Small intestine (tissue), 7 donors: ENCODE results near the gene ZNF586. TPM values are rescaled to one million over a fixed set of nuclear protein-coding genes. Genes with fewer than 3 reads are reported as not detected.
"Not testable (repeated sequence)": the region's sequence is repeated elsewhere in the genome, so short reads cannot be mapped to it uniquely, and the experiment has no call there.

Experiments used
- DNase-seq, 2 donors: peaks; one replicate each; pipeline versions ENCODE4 v3.0.0 to v3.0.0-alpha.2; 2013
- FAIRE-seq: peaks from 2 replicates; lab custom pipeline; 2012; peaks lifted over from hg19 to GRCh38; lab: Jason Lieb, UNC
- H3K27ac ChIP-seq, 3 donors: one replicate each; pipeline ENCODE4 v1.5.1; 2013; ENCODE audit warnings: low read length in 2 of 3, mild to moderate bottlenecking in 2 of 3, control low read depth in 1 of 3, inconsistent platforms in 1 of 3, low read depth in 1 of 3, moderate library complexity in 1 of 3
- H3K27me3 ChIP-seq, 3 donors: one replicate each; pipeline ENCODE4 v1.6.1; 2013; ENCODE audit warnings: low read length in 3 of 3, inconsistent platforms in 1 of 3; ENCODE audit not compliant: control insufficient read depth in 3 of 3, insufficient read depth in 3 of 3
- H3K36me3 ChIP-seq, 3 donors: one replicate each; pipeline ENCODE4 v1.6.1; 2013; ENCODE audit warnings: low read length in 3 of 3, inconsistent platforms in 1 of 3, low read depth in 1 of 3, mild to moderate bottlenecking in 1 of 3, moderate library complexity in 1 of 3; ENCODE audit not compliant: control insufficient read depth in 3 of 3, insufficient read depth in 2 of 3
- H3K4me1 ChIP-seq, 3 donors: one replicate each; pipeline ENCODE4 v1.6.1; 2013; ENCODE audit warnings: low read length in 2 of 3, inconsistent platforms in 1 of 3, low read depth in 1 of 3, mild to moderate bottlenecking in 1 of 3, moderate library complexity in 1 of 3; ENCODE audit not compliant: control insufficient read depth in 3 of 3, insufficient read depth in 2 of 3
- H3K4me3 ChIP-seq, 3 donors: one replicate each; pipeline ENCODE4 v1.5.1; 2013; ENCODE audit warnings: low read length in 3 of 3, control low read depth in 1 of 3, inconsistent platforms in 1 of 3, low read depth in 1 of 3, mild to moderate bottlenecking in 1 of 3, moderate library complexity in 1 of 3
- H3K9me3 ChIP-seq, 2 donors: one replicate each; pipeline ENCODE4 v1.6.1; 2013; ENCODE audit warnings: low read depth in 1 of 2, low read length in 1 of 2; ENCODE audit not compliant: control insufficient read depth in 2 of 2, insufficient read depth in 1 of 2
- WGBS, 3 donors: extraction: QIAGEN DNeasy Blood & Tissue Kit; methylation state at CpG; one replicate each; pipeline ENCODE4 v1.1.7; 2013; 5-methylcytosine and 5-hydroxymethylcytosine counted together
- polyA plus RNA-seq, 4 donors: library from polyadenylated mRNA; stranded (reverse) in 3 of 4; unstranded in 1 of 4; fragments of 200-250 nt in 3 of 4; fragments of 120-200 nt in 1 of 4; gene quantifications; one replicate each; pipeline versions ENCODE4 v1.2.1 to v1.2.3, GENCODE V29; 2013
- donor health status: healthy with polysubstance abuse.
- donor health status: control.
- donor health status: control.
- donor health status: Bipolar disorder and iron deficiency.
- donor health status: healthy.

Gene ZNF586
- polyA plus RNA-seq, 4 donors, result 6.2 to 20.4 (median 8.0) TPM

- Histone ChIP-seq H3K4me3 (no peak overlapping the region), H3K27ac (no peak overlapping the region), H3K27me3 (no peaks in the 10 kb centered on the region), H3K9me3 (peaks cover 0 to 76% of the 10 kb centered on the region in 2 donors), H3K36me3 (peaks cover 32 to 49% (median 46%) of the 10 kb centered on the region in 3 donors), H3K4me1 (no peaks in the 10 kb centered on the region)
- 97 to 99% (median 98%) methylated on average over 4 of the region's 4 CpGs for WGBS, 3 donors
- no peak for DNase-seq
- FAIRE-seq, result no peak
Observed at GRCh38 chr19:57778336-57778735, 8.9 kb downstream of the ZNF586 start.

- Histone ChIP-seq H3K9me3 (peaks cover 0 to 74% of the 10 kb centered on the region in 2 donors), H3K4me3 (no peak overlapping the region), H3K4me1 (no peaks in the 10 kb centered on the region), H3K36me3 (peaks cover 32 to 49% (median 45%) of the 10 kb centered on the region in 3 donors), H3K27ac (no peak overlapping the region), H3K27me3 (no peaks in the 10 kb centered on the region)
- DNase-seq (no peak), FAIRE-seq (no peak)
- 98 to 99% (median 98%) methylated on average over 10 of the region's 10 CpGs for WGBS, 3 donors
Observed at GRCh38 chr19:57779220-57779845, 9.9 kb downstream of the ZNF586 start.

- FAIRE-seq (no peak), DNase-seq (no peak)
- Histone ChIP-seq H3K9me3 (peaks cover 2 to 65% of the 10 kb centered on the region in 2 donors), H3K27me3 (no peaks in the 10 kb centered on the region), H3K27ac (no peak overlapping the region), H3K36me3 (peaks cover 9 to 46% (median 20%) of the 10 kb centered on the region in 3 donors), H3K4me1 (no peaks in the 10 kb centered on the region), H3K4me3 (no peak overlapping the region)
- 95 to 99% (median 95%) methylated on average over 38 of the region's 38 CpGs for WGBS, 3 donors
Observed at GRCh38 chr19:57786286-57786685, 16.8 kb downstream of the ZNF586 start.

- Histone ChIP-seq H3K4me3 (no peak overlapping the region), H3K4me1 (no peaks in the 10 kb centered on the region), H3K27me3 (no peaks in the 10 kb centered on the region), H3K36me3 (peaks cover 9 to 52% (median 20%) of the 10 kb centered on the region in 3 donors), H3K27ac (no peak overlapping the region), H3K9me3 (peaks cover 2 to 65% of the 10 kb centered on the region in 2 donors)
- DNase-seq (no peak), FAIRE-seq (no peak)
- 86 to 99% (median 98%) methylated on average over 5 of the region's 5 CpGs for WGBS, 3 donors
Observed at GRCh38 chr19:57786906-57787305, 17.4 kb downstream of the ZNF586 start.

- no peak overlapping the region for H3K4me3 ChIP-seq
- peaks cover 9 to 54% (median 19%) of the 10 kb centered on the region in 3 donors for H3K36me3 ChIP-seq
- no peaks in the 10 kb centered on the region for H3K27me3 ChIP-seq
- DNase-seq (no peak), FAIRE-seq (no peak)
- H3K4me1 ChIP-seq, result no peaks in the 10 kb centered on the region
- no peak overlapping the region for H3K27ac ChIP-seq
- peaks cover 2 to 58% of the 10 kb centered on the region in 2 donors for H3K9me3 ChIP-seq
Observed at GRCh38 chr19:57788114-57788692, 18.7 kb downstream of the ZNF586 start.

- Histone ChIP-seq H3K27me3 (no peaks in the 10 kb centered on the region), H3K4me1 (no peaks in the 10 kb centered on the region), H3K9me3 (peaks cover 2 to 53% of the 10 kb centered on the region in 2 donors), H3K27ac (no peak overlapping the region), H3K36me3 (peaks cover 9 to 57% (median 19%) of the 10 kb centered on the region in 3 donors), H3K4me3 (no peak overlapping the region)
- FAIRE-seq, result no peak
- DNase-seq, result no peak
- 96 to 100% (median 98%) methylated on average over 4 of the region's 4 CpGs for WGBS, 3 donors
Observed at GRCh38 chr19:57789288-57789687, 19.8 kb downstream of the ZNF586 start.

- 87 to 100% (median 91%) methylated on average over 1 of the region's 1 CpG for WGBS, 3 donors
- H3K4me1 ChIP-seq, DNase-seq, H3K9me3 ChIP-seq, FAIRE-seq, H3K4me3 ChIP-seq, H3K27me3 ChIP-seq, H3K27ac ChIP-seq: not testable (repeated sequence)
- H3K36me3 ChIP-seq, result peaks cover 4 to 45% (median 8%) of the 10 kb centered on the region in 3 donors
Observed at GRCh38 chr19:57796580-57796979, 27.1 kb downstream of the ZNF586 start.

- H3K4me1 ChIP-seq, result peaks cover 0 to 8% (median 2%) of the 10 kb centered on the region in 3 donors
- H3K27me3 ChIP-seq, result no peaks in the 10 kb centered on the region
- no peak for DNase-seq
- H3K36me3 ChIP-seq, result peaks cover 1 to 28% (median 2%) of the 10 kb centered on the region in 3 donors
- 77 to 91% (median 88%) methylated on average over 5 of the region's 5 CpGs for WGBS, 3 donors
- no peaks in the 10 kb centered on the region for H3K9me3 ChIP-seq
- H3K27ac ChIP-seq, result no peak overlapping the region
- no peak overlapping the region for H3K4me3 ChIP-seq
- no peak for FAIRE-seq
Observed at GRCh38 chr19:57800696-57801095, 31.2 kb downstream of the ZNF586 start.
